ENCODE results near the gene SIPA1L2.

Gene SIPA1L2

DNA sequence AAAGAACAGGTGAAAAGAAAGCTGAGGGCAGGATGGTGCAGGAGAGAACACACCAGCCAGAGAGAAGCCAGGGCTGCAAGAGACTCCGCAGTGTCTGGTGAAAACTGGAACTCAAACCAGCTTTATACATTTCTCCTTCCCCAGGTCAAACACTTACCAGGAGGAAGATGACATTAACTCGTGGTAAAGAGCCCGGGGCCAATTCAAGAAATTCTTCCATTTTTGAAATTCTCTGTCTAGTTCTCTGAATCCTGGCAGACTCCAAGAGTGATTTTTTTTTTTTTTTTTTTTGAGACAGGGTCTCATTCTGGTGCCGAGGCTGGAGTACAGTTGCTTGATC lies 25.8 kb upstream of the SIPA1L2 start:
- Histone ChIP-seq H3K4me3 (replicated peaks; ENCODE audit: insufficient read depth, low read length) (no peak overlapping the region), H3K27ac (replicated peaks) (no peak overlapping the region), H3K27me3 (ENCODE audit: insufficient read depth, poor library complexity, severe bottlenecking) (no peaks in the 10 kb centered on the region)
- no peak for TF ChIP-seq POLR2AphosphoS5 (IDR thresholded peaks at IDR 0.05; ENCODE audit: low read depth)
- DNase-seq (ENCODE audit: low read depth in 1 of 2, low spot score in 1 of 2): no peak

- no peak overlapping the region for H3K4me3 ChIP-seq (replicated peaks; ENCODE audit: insufficient read depth, low read length)
- H3K27ac ChIP-seq (replicated peaks): no peak overlapping the region
- DNase-seq (ENCODE audit: low read depth in 1 of 2, low spot score in 1 of 2): peak in 1 of 2 experiments; percentile 5
- TF ChIP-seq, protein P1, sequence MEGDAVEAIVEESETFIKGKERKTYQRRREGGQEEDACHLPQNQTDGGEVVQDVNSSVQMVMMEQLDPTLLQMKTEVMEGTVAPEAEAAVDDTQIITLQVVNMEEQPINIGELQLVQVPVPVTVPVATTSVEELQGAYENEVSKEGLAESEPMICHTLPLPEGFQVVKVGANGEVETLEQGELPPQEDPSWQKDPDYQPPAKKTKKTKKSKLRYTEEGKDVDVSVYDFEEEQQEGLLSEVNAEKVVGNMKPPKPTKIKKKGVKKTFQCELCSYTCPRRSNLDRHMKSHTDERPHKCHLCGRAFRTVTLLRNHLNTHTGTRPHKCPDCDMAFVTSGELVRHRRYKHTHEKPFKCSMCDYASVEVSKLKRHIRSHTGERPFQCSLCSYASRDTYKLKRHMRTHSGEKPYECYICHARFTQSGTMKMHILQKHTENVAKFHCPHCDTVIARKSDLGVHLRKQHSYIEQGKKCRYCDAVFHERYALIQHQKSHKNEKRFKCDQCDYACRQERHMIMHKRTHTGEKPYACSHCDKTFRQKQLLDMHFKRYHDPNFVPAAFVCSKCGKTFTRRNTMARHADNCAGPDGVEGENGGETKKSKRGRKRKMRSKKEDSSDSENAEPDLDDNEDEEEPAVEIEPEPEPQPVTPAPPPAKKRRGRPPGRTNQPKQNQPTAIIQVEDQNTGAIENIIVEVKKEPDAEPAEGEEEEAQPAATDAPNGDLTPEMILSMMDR (IDR thresholded peaks at IDR 0.05; ENCODE audit: insufficient read depth, low read length): no peak
- peak; percentile 32; the same call in 1 of the 2 replicates for TF ChIP-seq SPI1 (IDR thresholded peaks at IDR 0.05; ENCODE audit: borderline replicate concordance, low read depth)
- no peaks in the 10 kb centered on the region for H3K27me3 ChIP-seq (ENCODE audit: insufficient read depth, poor library complexity, severe bottlenecking)
These were observed 25.3 kb upstream of the SIPA1L2 start for GRCh38 chr1:232655028-232655745.

GRCh38 chr1:232653789-232654188 lies 23.9 kb upstream of the SIPA1L2 start:
- Histone ChIP-seq H3K27ac (replicated peaks) (no peak overlapping the region), H3K4me3 (replicated peaks; ENCODE audit: insufficient read depth, low read length) (no peak overlapping the region), H3K27me3 (ENCODE audit: insufficient read depth, poor library complexity, severe bottlenecking) (no peaks in the 10 kb centered on the region)
- TF ChIP-seq GABPA (IDR thresholded peaks at IDR 0.05; ENCODE audit: low read depth) (no peak), POLR2AphosphoS5 (IDR thresholded peaks at IDR 0.05; ENCODE audit: low read depth) (no peak), SPI1 (IDR thresholded peaks at IDR 0.05; ENCODE audit: borderline replicate concordance, low read depth) (no peak)
- TF ChIP-seq, protein P1 (IDR thresholded peaks at IDR 0.05; ENCODE audit: insufficient read depth, low read length): no peak
- TF ChIP-seq, protein P2, sequence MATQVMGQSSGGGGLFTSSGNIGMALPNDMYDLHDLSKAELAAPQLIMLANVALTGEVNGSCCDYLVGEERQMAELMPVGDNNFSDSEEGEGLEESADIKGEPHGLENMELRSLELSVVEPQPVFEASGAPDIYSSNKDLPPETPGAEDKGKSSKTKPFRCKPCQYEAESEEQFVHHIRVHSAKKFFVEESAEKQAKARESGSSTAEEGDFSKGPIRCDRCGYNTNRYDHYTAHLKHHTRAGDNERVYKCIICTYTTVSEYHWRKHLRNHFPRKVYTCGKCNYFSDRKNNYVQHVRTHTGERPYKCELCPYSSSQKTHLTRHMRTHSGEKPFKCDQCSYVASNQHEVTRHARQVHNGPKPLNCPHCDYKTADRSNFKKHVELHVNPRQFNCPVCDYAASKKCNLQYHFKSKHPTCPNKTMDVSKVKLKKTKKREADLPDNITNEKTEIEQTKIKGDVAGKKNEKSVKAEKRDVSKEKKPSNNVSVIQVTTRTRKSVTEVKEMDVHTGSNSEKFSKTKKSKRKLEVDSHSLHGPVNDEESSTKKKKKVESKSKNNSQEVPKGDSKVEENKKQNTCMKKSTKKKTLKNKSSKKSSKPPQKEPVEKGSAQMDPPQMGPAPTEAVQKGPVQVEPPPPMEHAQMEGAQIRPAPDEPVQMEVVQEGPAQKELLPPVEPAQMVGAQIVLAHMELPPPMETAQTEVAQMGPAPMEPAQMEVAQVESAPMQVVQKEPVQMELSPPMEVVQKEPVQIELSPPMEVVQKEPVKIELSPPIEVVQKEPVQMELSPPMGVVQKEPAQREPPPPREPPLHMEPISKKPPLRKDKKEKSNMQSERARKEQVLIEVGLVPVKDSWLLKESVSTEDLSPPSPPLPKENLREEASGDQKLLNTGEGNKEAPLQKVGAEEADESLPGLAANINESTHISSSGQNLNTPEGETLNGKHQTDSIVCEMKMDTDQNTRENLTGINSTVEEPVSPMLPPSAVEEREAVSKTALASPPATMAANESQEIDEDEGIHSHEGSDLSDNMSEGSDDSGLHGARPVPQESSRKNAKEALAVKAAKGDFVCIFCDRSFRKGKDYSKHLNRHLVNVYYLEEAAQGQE (IDR thresholded peaks at IDR 0.05; ENCODE audit: insufficient replicate concordance, low read depth): no peak
- no peak for DNase-seq (ENCODE audit: low read depth in 1 of 2, low spot score in 1 of 2)

GRCh38 chr1:232650845-232651244 lies 20.9 kb upstream of the SIPA1L2 start:
- Histone ChIP-seq H3K27me3 (ENCODE audit: insufficient read depth, poor library complexity, severe bottlenecking) (no peaks in the 10 kb centered on the region), H3K4me3 (replicated peaks; ENCODE audit: insufficient read depth, low read length) (no peak overlapping the region), H3K27ac (replicated peaks) (no peak overlapping the region)
- TF ChIP-seq, protein P1 (IDR thresholded peaks at IDR 0.05; ENCODE audit: insufficient read depth, low read length): no peak
- TF ChIP-seq GABPA (IDR thresholded peaks at IDR 0.05; ENCODE audit: low read depth) (no peak), SPI1 (IDR thresholded peaks at IDR 0.05; ENCODE audit: borderline replicate concordance, low read depth) (no peak), POLR2AphosphoS5 (IDR thresholded peaks at IDR 0.05; ENCODE audit: low read depth) (no peak)
- TF ChIP-seq, protein P2 (IDR thresholded peaks at IDR 0.05; ENCODE audit: insufficient replicate concordance, low read depth): no peak
- DNase-seq (ENCODE audit: low read depth in 1 of 2, low spot score in 1 of 2): no peak

Measured in HL-60 (cell line).